Activated naive CD8-positive, alpha-beta T cell (primary cell): Measurements from ENCODE around the gene OR7C1.
"Not testable (repeated sequence)": the region's sequence is repeated elsewhere in the genome, so short reads cannot be mapped to it uniquely, and the experiment has no call there.

Experiments used
- H3K27ac Mint-ChIP-seq: one replicate; pipeline ENCODE4 v1.8.0; 2021; ENCODE audit warnings: mixed read lengths
- H3K27me3 Mint-ChIP-seq: one replicate; pipeline ENCODE4 v1.8.0; 2021; ENCODE audit warnings: mixed read lengths
- H3K36me3 Mint-ChIP-seq: one replicate; pipeline ENCODE4 v1.8.0; 2021; ENCODE audit warnings: mixed read lengths
- H3K4me1 Mint-ChIP-seq: one replicate; pipeline ENCODE4 v1.8.0; 2021; ENCODE audit warnings: low read depth, mixed read lengths
- H3K4me3 Mint-ChIP-seq: one replicate; pipeline ENCODE4 v1.8.0; 2021; ENCODE audit warnings: mild to moderate bottlenecking, mixed read lengths
- H3K9me3 Mint-ChIP-seq: one replicate; pipeline ENCODE4 v1.8.0; 2021; ENCODE audit warnings: low read depth, mixed read lengths

OR7C1 gene

GRCh38 chr19:14778110-14778845 is 56.7 kb downstream of the OR7C1 start, which contains the start of gene ADGRE2:
TSS of gene ADGRE2 (minus strand) at chr19:14778560. CDS start at chr19:14776756, 1,804 bp downstream.
- Mint-ChIP-seq H3K27me3 (peaks cover 20% of the 10 kb centered on the region), H3K4me1 (peaks cover 11% of the 10 kb centered on the region)
- H3K27ac Mint-ChIP-seq, H3K36me3 Mint-ChIP-seq, H3K9me3 Mint-ChIP-seq, H3K4me3 Mint-ChIP-seq: not testable (repeated sequence)

GRCh38 chr19:14777645-14778044 is 57.3 kb downstream of the OR7C1 start:
- H3K4me1 Mint-ChIP-seq = peaks cover 11% of the 10 kb centered on the region
- H3K9me3 Mint-ChIP-seq, H3K4me3 Mint-ChIP-seq, H3K36me3 Mint-ChIP-seq, H3K27ac Mint-ChIP-seq: not testable (repeated sequence)
- peaks cover 20% of the 10 kb centered on the region for H3K27me3 Mint-ChIP-seq

- H3K27ac Mint-ChIP-seq = no peak overlapping the region
- no peaks in the 10 kb centered on the region for H3K36me3 Mint-ChIP-seq
- H3K4me3 Mint-ChIP-seq = peak overlapping the region; percentile 61
- no peaks in the 10 kb centered on the region for H3K9me3 Mint-ChIP-seq
- H3K27me3 Mint-ChIP-seq = peaks cover 23% of the 10 kb centered on the region
- peaks cover 11% of the 10 kb centered on the region for H3K4me1 Mint-ChIP-seq
These were observed 59.0 kb downstream of the OR7C1 start for GRCh38 chr19:14775869-14776586.

GRCh38 chr19:14775326-14775725 is 59.7 kb downstream of the OR7C1 start:
- not testable (repeated sequence) for H3K27ac Mint-ChIP-seq, H3K9me3 Mint-ChIP-seq, H3K36me3 Mint-ChIP-seq
- H3K27me3 Mint-ChIP-seq = peaks cover 19% of the 10 kb centered on the region
- peak overlapping the region; percentile 61 for H3K4me3 Mint-ChIP-seq
- H3K4me1 Mint-ChIP-seq = peaks cover 11% of the 10 kb centered on the region

GRCh38 chr19:14774373-14774772 is 60.6 kb downstream of the OR7C1 start:
- H3K27me3 Mint-ChIP-seq = peaks cover 22% of the 10 kb centered on the region
- H3K27ac Mint-ChIP-seq = no peak overlapping the region
- no peaks in the 10 kb centered on the region for H3K36me3 Mint-ChIP-seq
- H3K4me3 Mint-ChIP-seq = no peak overlapping the region
- no peaks in the 10 kb centered on the region for H3K9me3 Mint-ChIP-seq
- peaks cover 11% of the 10 kb centered on the region for H3K4me1 Mint-ChIP-seq

- Mint-ChIP-seq H3K4me1 (peaks cover 11% of the 10 kb centered on the region), H3K27me3 (peaks cover 19% of the 10 kb centered on the region)
- not testable (repeated sequence) for H3K9me3 Mint-ChIP-seq, H3K27ac Mint-ChIP-seq, H3K36me3 Mint-ChIP-seq, H3K4me3 Mint-ChIP-seq
These were observed 61.3 kb downstream of the OR7C1 start for GRCh38 chr19:14773722-14774121.

GRCh38 chr19:14772995-14773394 is 62.0 kb downstream of the OR7C1 start:
- no peak overlapping the region for H3K27ac Mint-ChIP-seq

GRCh38 chr19:14772467-14772866 is 62.5 kb downstream of the OR7C1 start:
- Mint-ChIP-seq H3K4me3 (no peak overlapping the region), H3K36me3 (no peaks in the 10 kb centered on the region), H3K27ac (no peak overlapping the region), H3K4me1 (peaks cover 9% of the 10 kb centered on the region), H3K9me3 (no peaks in the 10 kb centered on the region), H3K27me3 (peaks cover 14% of the 10 kb centered on the region)

More at GRCh38 chr19:14772995-14773394, 62.0 kb downstream of the OR7C1 start:
- H3K4me1 Mint-ChIP-seq = peaks cover 11% of the 10 kb centered on the region
- H3K9me3 Mint-ChIP-seq = no peaks in the 10 kb centered on the region
- H3K36me3 Mint-ChIP-seq = no peaks in the 10 kb centered on the region
- H3K4me3 Mint-ChIP-seq = no peak overlapping the region
- H3K27me3 Mint-ChIP-seq = peaks cover 19% of the 10 kb centered on the region

GRCh38 chr19:14770944-14771839 is 63.8 kb downstream of the OR7C1 start:
- peaks cover 5% of the 10 kb centered on the region for H3K4me1 Mint-ChIP-seq
- no peaks in the 10 kb centered on the region for H3K9me3 Mint-ChIP-seq
- peaks cover 14% of the 10 kb centered on the region for H3K27me3 Mint-ChIP-seq
- H3K27ac Mint-ChIP-seq = no peak overlapping the region
- no peak overlapping the region for H3K4me3 Mint-ChIP-seq
- no peaks in the 10 kb centered on the region for H3K36me3 Mint-ChIP-seq

- no peaks in the 10 kb centered on the region for H3K4me1 Mint-ChIP-seq
These were observed 64.8 kb downstream of the OR7C1 start for GRCh38 chr19:14770136-14770535.

GRCh38 chr19:14769201-14769600 is 65.8 kb downstream of the OR7C1 start:
- no peaks in the 10 kb centered on the region for H3K36me3 Mint-ChIP-seq
- no peaks in the 10 kb centered on the region for H3K4me1 Mint-ChIP-seq
- peaks cover 17% of the 10 kb centered on the region for H3K27me3 Mint-ChIP-seq
- no peak overlapping the region for H3K4me3 Mint-ChIP-seq
- H3K9me3 Mint-ChIP-seq = no peaks in the 10 kb centered on the region
- H3K27ac Mint-ChIP-seq = no peak overlapping the region

More at GRCh38 chr19:14770136-14770535, 64.8 kb downstream of the OR7C1 start:
- no peaks in the 10 kb centered on the region for H3K9me3 Mint-ChIP-seq
- H3K36me3 Mint-ChIP-seq = no peaks in the 10 kb centered on the region
- peaks cover 14% of the 10 kb centered on the region for H3K27me3 Mint-ChIP-seq
- no peak overlapping the region for H3K4me3 Mint-ChIP-seq
- no peak overlapping the region for H3K27ac Mint-ChIP-seq

GRCh38 chr19:14768001-14768400 is 67.0 kb downstream of the OR7C1 start:
- Mint-ChIP-seq H3K4me3 (no peak overlapping the region), H3K27ac (no peak overlapping the region), H3K4me1 (no peaks in the 10 kb centered on the region), H3K36me3 (no peaks in the 10 kb centered on the region), H3K27me3 (peaks cover 16% of the 10 kb centered on the region), H3K9me3 (no peaks in the 10 kb centered on the region)

- peaks cover 16% of the 10 kb centered on the region for H3K27me3 Mint-ChIP-seq
- H3K4me3 Mint-ChIP-seq = no peak overlapping the region
- H3K36me3 Mint-ChIP-seq = no peaks in the 10 kb centered on the region
- no peaks in the 10 kb centered on the region for H3K9me3 Mint-ChIP-seq
- no peak overlapping the region for H3K27ac Mint-ChIP-seq
- no peaks in the 10 kb centered on the region for H3K4me1 Mint-ChIP-seq
These were observed 67.5 kb downstream of the OR7C1 start for GRCh38 chr19:14767466-14767971.

GRCh38 chr19:14765841-14766240 is 69.1 kb downstream of the OR7C1 start:
- H3K9me3 Mint-ChIP-seq, H3K4me1 Mint-ChIP-seq, H3K36me3 Mint-ChIP-seq, H3K4me3 Mint-ChIP-seq, H3K27ac Mint-ChIP-seq: not testable (repeated sequence)
- H3K27me3 Mint-ChIP-seq = peaks cover 14% of the 10 kb centered on the region

GRCh38 chr19:14765403-14765802 is 69.6 kb downstream of the OR7C1 start:
- H3K4me1 Mint-ChIP-seq, H3K9me3 Mint-ChIP-seq, H3K27ac Mint-ChIP-seq, H3K4me3 Mint-ChIP-seq, H3K36me3 Mint-ChIP-seq: not testable (repeated sequence)
- peaks cover 14% of the 10 kb centered on the region for H3K27me3 Mint-ChIP-seq
